SK-N-SH treated with all-trans-retinoic acid at 6 μM for 48 hours (cell line): Measurements from ENCODE around the gene PANK3.

Source experiments
- BACH2 ChIP-seq: fragments of 250-450 bp; sonication (Bioruptor Pico); IDR thresholded peaks from 2 replicates; pipeline ENCODE4 v1.9.0; 2021; ENCODE audit warnings: mild to moderate bottlenecking, borderline replicate concordance
- GLIS3 ChIP-seq: fragments of 250-450 bp; sonication (Bioruptor Pico); IDR thresholded peaks from 2 replicates; pipeline ENCODE4 v1.5.0; 2020; ENCODE audit warnings: mild to moderate bottlenecking, moderate library complexity
- OSR1 ChIP-seq: fragments of 250-450 bp; sonication (Bioruptor Pico); IDR thresholded peaks from 2 replicates; pipeline ENCODE4 v1.8.0; 2022; ENCODE audit warnings: moderate library complexity, mild to moderate bottlenecking, inconsistent platforms
- POU6F1 ChIP-seq: fragments of 250-450 bp; sonication (Bioruptor Pico); IDR thresholded peaks from 2 replicates; pipeline ENCODE4 v1.8.0; 2021; ENCODE audit warnings: low read depth, mild to moderate bottlenecking, moderate library complexity, borderline replicate concordance
- PPARA ChIP-seq: fragments of 250-450 bp; sonication (Bioruptor Pico); IDR thresholded peaks from 2 replicates; pipeline ENCODE4 v1.5.0; 2020; ENCODE audit warnings: mild to moderate bottlenecking, borderline replicate concordance
- TSHZ2 ChIP-seq: fragments of 250-450 bp; sonication (Bioruptor Pico); IDR thresholded peaks from 2 replicates; pipeline ENCODE4 v1.5.0; 2020; ENCODE audit warnings: mild to moderate bottlenecking, moderate library complexity
- ZFP3 ChIP-seq: fragments of 250-450 bp; sonication (Bioruptor Pico); IDR thresholded peaks from 2 replicates; pipeline ENCODE4 v1.5.0; 2020; ENCODE audit warnings: mild to moderate bottlenecking, moderate library complexity
- ZFP30 ChIP-seq: fragments of 450-650 bp; formaldehyde crosslinking; IDR thresholded peaks from 2 replicates; pipeline ENCODE4 v1.5.0; 2022; ENCODE audit warnings: mild to moderate bottlenecking, moderate library complexity
- ZNF565 ChIP-seq: fragments of 450-650 bp; formaldehyde crosslinking; conservative IDR thresholded peaks from 2 replicates; pipeline ENCODE4 v1.5.0; 2020; ENCODE audit warnings: low read depth, mild to moderate bottlenecking, moderate library complexity
- ZNF70 ChIP-seq: fragments of 450-650 bp; formaldehyde crosslinking; IDR thresholded peaks from 2 replicates; pipeline ENCODE4 v1.5.0; 2020; ENCODE audit warnings: mild to moderate bottlenecking, moderate library complexity
- ZNF8 ChIP-seq: fragments of 450-650 bp; formaldehyde crosslinking; IDR thresholded peaks from 2 replicates; pipeline ENCODE4 v1.5.0; 2020; ENCODE audit warnings: mild to moderate bottlenecking, moderate library complexity
- TF ChIP-seq, protein P1 (sequence below): fragments of 250-450 bp; sonication (Bioruptor Pico); IDR thresholded peaks from 2 replicates; pipeline ENCODE4 v1.8.0; 2020; ENCODE audit warnings: mild to moderate bottlenecking, moderate library complexity, borderline replicate concordance
- TF ChIP-seq, protein P2 (sequence below): fragments of 250-450 bp; sonication (Bioruptor Pico); IDR thresholded peaks from 2 replicates; pipeline ENCODE4 v1.5.1; 2021; ENCODE audit warnings: mild to moderate bottlenecking, moderate library complexity
- TF ChIP-seq, protein P3 (sequence below): fragments of 250-450 bp; sonication (Bioruptor Pico); IDR thresholded peaks from 2 replicates; pipeline ENCODE4 v1.5.1; 2020; ENCODE audit warnings: low read depth, mild to moderate bottlenecking, moderate library complexity

DNA sequence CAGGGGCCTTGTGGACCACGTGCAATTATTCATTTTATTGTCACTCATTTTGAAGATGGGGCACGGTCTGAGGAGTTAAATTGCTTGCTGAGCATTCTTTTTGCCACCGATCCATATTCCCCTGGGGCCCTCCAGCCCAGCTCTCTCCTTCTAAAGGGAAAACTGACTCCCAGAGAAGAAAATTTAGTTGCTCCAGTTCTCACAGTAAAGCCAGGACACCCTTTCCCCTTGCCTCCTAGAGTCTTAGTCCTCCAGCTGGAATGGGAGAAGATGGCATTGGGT lies 1.0 kb upstream of the PANK3 start:
- TF ChIP-seq TSHZ2 (CRISPR knock-in tag) (no peak), BACH2 (CRISPR knock-in tag) (no peak), ZNF565 (no peak), ZNF8 (CRISPR knock-in tag) (no peak), ZNF70 (CRISPR knock-in tag) (no peak), ZFP30 (CRISPR knock-in tag) (no peak), OSR1 (no peak), POU6F1 (CRISPR knock-in tag) (no peak), GLIS3 (CRISPR knock-in tag) (no peak), ZFP3 (CRISPR knock-in tag) (no peak), PPARA (CRISPR knock-in tag) (no peak)
- TF ChIP-seq, protein P1, sequence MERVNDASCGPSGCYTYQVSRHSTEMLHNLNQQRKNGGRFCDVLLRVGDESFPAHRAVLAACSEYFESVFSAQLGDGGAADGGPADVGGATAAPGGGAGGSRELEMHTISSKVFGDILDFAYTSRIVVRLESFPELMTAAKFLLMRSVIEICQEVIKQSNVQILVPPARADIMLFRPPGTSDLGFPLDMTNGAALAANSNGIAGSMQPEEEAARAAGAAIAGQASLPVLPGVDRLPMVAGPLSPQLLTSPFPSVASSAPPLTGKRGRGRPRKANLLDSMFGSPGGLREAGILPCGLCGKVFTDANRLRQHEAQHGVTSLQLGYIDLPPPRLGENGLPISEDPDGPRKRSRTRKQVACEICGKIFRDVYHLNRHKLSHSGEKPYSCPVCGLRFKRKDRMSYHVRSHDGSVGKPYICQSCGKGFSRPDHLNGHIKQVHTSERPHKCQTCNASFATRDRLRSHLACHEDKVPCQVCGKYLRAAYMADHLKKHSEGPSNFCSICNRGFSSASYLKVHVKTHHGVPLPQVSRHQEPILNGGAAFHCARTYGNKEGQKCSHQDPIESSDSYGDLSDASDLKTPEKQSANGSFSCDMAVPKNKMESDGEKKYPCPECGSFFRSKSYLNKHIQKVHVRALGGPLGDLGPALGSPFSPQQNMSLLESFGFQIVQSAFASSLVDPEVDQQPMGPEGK (CRISPR knock-in tag), result no peak
- TF ChIP-seq, protein P2, sequence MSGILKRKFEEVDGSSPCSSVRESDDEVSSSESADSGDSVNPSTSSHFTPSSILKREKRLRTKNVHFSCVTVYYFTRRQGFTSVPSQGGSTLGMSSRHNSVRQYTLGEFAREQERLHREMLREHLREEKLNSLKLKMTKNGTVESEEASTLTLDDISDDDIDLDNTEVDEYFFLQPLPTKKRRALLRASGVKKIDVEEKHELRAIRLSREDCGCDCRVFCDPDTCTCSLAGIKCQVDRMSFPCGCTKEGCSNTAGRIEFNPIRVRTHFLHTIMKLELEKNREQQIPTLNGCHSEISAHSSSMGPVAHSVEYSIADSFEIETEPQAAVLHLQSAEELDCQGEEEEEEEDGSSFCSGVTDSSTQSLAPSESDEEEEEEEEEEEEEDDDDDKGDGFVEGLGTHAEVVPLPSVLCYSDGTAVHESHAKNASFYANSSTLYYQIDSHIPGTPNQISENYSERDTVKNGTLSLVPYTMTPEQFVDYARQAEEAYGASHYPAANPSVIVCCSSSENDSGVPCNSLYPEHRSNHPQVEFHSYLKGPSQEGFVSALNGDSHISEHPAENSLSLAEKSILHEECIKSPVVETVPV (CRISPR knock-in tag), result no peak
- TF ChIP-seq, protein P3, sequence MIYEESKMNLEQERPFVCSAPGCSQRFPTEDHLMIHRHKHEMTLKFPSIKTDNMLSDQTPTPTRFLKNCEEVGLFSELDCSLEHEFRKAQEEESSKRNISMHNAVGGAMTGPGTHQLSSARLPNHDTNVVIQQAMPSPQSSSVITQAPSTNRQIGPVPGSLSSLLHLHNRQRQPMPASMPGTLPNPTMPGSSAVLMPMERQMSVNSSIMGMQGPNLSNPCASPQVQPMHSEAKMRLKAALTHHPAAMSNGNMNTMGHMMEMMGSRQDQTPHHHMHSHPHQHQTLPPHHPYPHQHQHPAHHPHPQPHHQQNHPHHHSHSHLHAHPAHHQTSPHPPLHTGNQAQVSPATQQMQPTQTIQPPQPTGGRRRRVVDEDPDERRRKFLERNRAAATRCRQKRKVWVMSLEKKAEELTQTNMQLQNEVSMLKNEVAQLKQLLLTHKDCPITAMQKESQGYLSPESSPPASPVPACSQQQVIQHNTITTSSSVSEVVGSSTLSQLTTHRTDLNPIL (CRISPR knock-in tag), result no peak
